T-helper 22 cell (primary cell): ENCODE data around the gene SLF1.
A peak's percentile ranks its signal among the peaks of the same experiment; 100 is the strongest.
"Not testable (repeated sequence)": the region's sequence is repeated elsewhere in the genome, so short reads cannot be mapped to it uniquely, and the experiment has no call there.

ENCODE experiments used
- DNase-seq: peaks from one replicate; pipeline ENCODE4 v3.0.0-alpha.2; 2020; ENCODE audit warnings: low read depth

Gene SLF1

GRCh38 chr5:94618493-94619328 lies at the start of gene SLF1, which contains the start of gene KIAA0825:
SLF1 (plus strand) TSS chr5:94618669; CDS start chr5:94628811, 10,142 bp downstream.
KIAA0825 (minus strand) TSS chr5:94618604; CDS start chr5:94537126, 81,478 bp downstream.
- DNase-seq, result peak; percentile 78

GRCh38 chr5:94571415-94571814 lies 47.1 kb upstream of the SLF1 start:
- no peak for DNase-seq

- not testable (repeated sequence) for DNase-seq
Measured at GRCh38 chr5:94573349-94573748, 45.1 kb upstream of the SLF1 start.

- DNase-seq, result peak; percentile 21
Measured at GRCh38 chr5:94575196-94575595, 43.3 kb upstream of the SLF1 start.

- DNase-seq, result no peak
Measured at GRCh38 chr5:94577466-94578245, 40.8 kb upstream of the SLF1 start.

- DNase-seq, result no peak
Measured at GRCh38 chr5:94595281-94595840, 23.1 kb upstream of the SLF1 start.

- DNase-seq, result no peak
Measured at GRCh38 chr5:94613583-94613982, 4.9 kb upstream of the SLF1 start.

- DNase-seq, result no peak
Measured at GRCh38 chr5:94614156-94614805, 4.2 kb upstream of the SLF1 start.

GRCh38 chr5:94615862-94616261 lies 2.6 kb upstream of the SLF1 start:
- no peak for DNase-seq

- peak; percentile 35 for DNase-seq
Measured at GRCh38 chr5:94618029-94618492, 408 bp upstream of the SLF1 start.

GRCh38 chr5:94620256-94620655 lies 1.8 kb downstream of the SLF1 start:
- DNase-seq, result no peak

GRCh38 chr5:94621763-94622162 lies 3.3 kb downstream of the SLF1 start:
- no peak for DNase-seq

- DNase-seq, result no peak
Measured at GRCh38 chr5:94623011-94623410, 4.5 kb downstream of the SLF1 start.

GRCh38 chr5:94623877-94624276 lies 5.4 kb downstream of the SLF1 start:
- DNase-seq, result no peak

- DNase-seq, result no peak
Measured at GRCh38 chr5:94627191-94627590, 8.7 kb downstream of the SLF1 start.

GRCh38 chr5:94632024-94632423 lies 13.6 kb downstream of the SLF1 start:
- no peak for DNase-seq

- DNase-seq, result no peak
Measured at GRCh38 chr5:94640176-94640575, 21.7 kb downstream of the SLF1 start.

- no peak for DNase-seq
Measured at GRCh38 chr5:94645053-94645452, 26.6 kb downstream of the SLF1 start.

- DNase-seq, result no peak
Measured at GRCh38 chr5:94646758-94647157, 28.3 kb downstream of the SLF1 start.

GRCh38 chr5:94649874-94650273 lies 31.4 kb downstream of the SLF1 start:
- DNase-seq, result no peak

- DNase-seq, result no peak
Measured at GRCh38 chr5:94658272-94658671, 39.8 kb downstream of the SLF1 start.

GRCh38 chr5:94660506-94660905 lies 42.0 kb downstream of the SLF1 start:
- DNase-seq, result no peak
